A549 (cell line): ENCODE measurements around the gene SLC35A4. TPM values are rescaled to one million over a fixed set of nuclear protein-coding genes. Genes with fewer than 3 reads are reported as not detected.

Experiments used
- ATAC-seq, 2 experiments: fragments of 200-7000 bp in 1 of 2; fragments of >200 bp in 1 of 2; cut with Nextera tagmentation in 1 of 2; cut with Tn5 transposase in 1 of 2; 3 replicates each; pipeline versions ENCODE4 v1.8.0 to v1.9.1; 2018 to 2020; ENCODE audit warnings: mild to moderate bottlenecking in 1 of 2, moderate library complexity in 1 of 2
- CTCF ChIA-PET: fragments of 300-600 bp; sonication (Branson Sonifier 250); formaldehyde crosslinking; extraction: SDS; loops from one replicate; lab custom pipeline; 2021; ENCODE audit warnings: antibody characterized with exemption, inconsistent platforms; lab: Yijun Ruan, JAX
- POLR2A ChIA-PET: fragments of 350-600 bp; formaldehyde crosslinking; extraction: SDS; loops from one replicate; lab custom pipeline; 2021; ENCODE audit warnings: antibody characterized with exemption, inconsistent platforms; lab: Yijun Ruan, JAX
- DNase-seq, 2 experiments: peaks; one replicate each; pipeline versions ENCODE4 v3.0.0 to v3.0.0-alpha.2; 2011 to 2016; ENCODE audit warnings: low read depth in 1 of 2, low spot score in 1 of 2
- FAIRE-seq: peaks from 2 replicates; lab custom pipeline; 2011; peaks lifted over from hg19 to GRCh38; lab: Jason Lieb, UNC
- H3K27ac ChIP-seq, 2 experiments: fragments of >200 bp; sonication (Bioruptor Twin); formaldehyde crosslinking; 3 replicates each; pipeline ENCODE4 v1.5.1; 2016 to 2017
- H3K4me1 ChIP-seq: fragments of >200 bp; sonication (Bioruptor Twin); formaldehyde crosslinking; 3 replicates; pipeline ENCODE4 v1.6.1; 2016
- H3K4me2 ChIP-seq: fragments of >200 bp; sonication (Bioruptor Twin); formaldehyde crosslinking; 3 replicates; pipeline ENCODE4 v1.6.1; 2016
- H3K4me3 ChIP-seq: fragments of >200 bp; sonication (Bioruptor Twin); formaldehyde crosslinking; 3 replicates; pipeline ENCODE4 v1.5.1; 2016
- H3K9me3 ChIP-seq: fragments of >200 bp; sonication (Bioruptor Twin); formaldehyde crosslinking; 3 replicates; pipeline ENCODE4 v1.6.1; 2016
- BHLHE40 ChIP-seq: IDR thresholded peaks from 2 replicates; pipeline ENCODE4 v1.6.1; 2012; ENCODE audit warnings: low read depth, low read length, inconsistent platforms
- CBX2 ChIP-seq: fragments of 200-600 bp; sonication (generic); IDR thresholded peaks from 2 replicates; pipeline ENCODE4 v1.6.1; 2016; ENCODE audit warnings: low read depth, mild to moderate bottlenecking, borderline replicate concordance
- CEBPB ChIP-seq, 2 experiments: fragments of >200 bp in 1 of 2; sonication (Bioruptor Twin) in 1 of 2; formaldehyde crosslinking in 1 of 2; IDR thresholded peaks; 2 replicates each; pipeline ENCODE4 v1.6.1; 2012 to 2016
- CHD2 ChIP-seq: fragments of 150-350 bp; IDR thresholded peaks from 2 replicates; pipeline ENCODE4 v1.6.1; 2014; ENCODE audit warnings: low read length; ENCODE audit not compliant: partially characterized antibody
- CTCF ChIP-seq: fragments of >200 bp; sonication (Bioruptor Twin); formaldehyde crosslinking; IDR thresholded peaks from 3 replicates; pipeline ENCODE4 v1.5.1; 2016
- EHF ChIP-seq: fragments of 250-450 bp; sonication (Bioruptor Pico); IDR thresholded peaks from 2 replicates; pipeline ENCODE4 v1.5.0; 2020; ENCODE audit warnings: mild to moderate bottlenecking
- ESRRA ChIP-seq: fragments of 150-350 bp; IDR thresholded peaks from 2 replicates; pipeline ENCODE4 v1.6.1; 2014; ENCODE audit warnings: mild to moderate bottlenecking, low read length, borderline replicate concordance
- GATA3 ChIP-seq: IDR thresholded peaks from 2 replicates; pipeline ENCODE4 v1.6.1; 2012; ENCODE audit warnings: borderline replicate concordance
- HES2 ChIP-seq: fragments of >200 bp; sonication (Bioruptor Twin); formaldehyde crosslinking; IDR thresholded peaks from 2 replicates; pipeline ENCODE4 v1.6.1; 2016
- HOXB13 ChIP-seq: fragments of 250-450 bp; sonication (Bioruptor Pico); IDR thresholded peaks from 2 replicates; pipeline ENCODE4 v1.5.0; 2020; ENCODE audit warnings: low read depth, mild to moderate bottlenecking, moderate library complexity
- HOXB5 ChIP-seq: fragments of 250-450 bp; sonication (Bioruptor Pico); IDR thresholded peaks from 2 replicates; pipeline ENCODE4 v1.5.0; 2020; ENCODE audit warnings: mild to moderate bottlenecking, moderate library complexity
- JUN ChIP-seq, 2 experiments: fragments of >200 bp; sonication (Bioruptor Twin); formaldehyde crosslinking; IDR thresholded peaks; 2 replicates in 1 of 2; 3 replicates in 1 of 2; pipeline ENCODE4 v1.6.1; 2016 to 2017
- JUNB ChIP-seq: fragments of >200 bp; sonication (Bioruptor Twin); formaldehyde crosslinking; IDR thresholded peaks from 2 replicates; pipeline ENCODE4 v1.6.1; 2016
- KDM1A ChIP-seq: fragments of 200-600 bp; sonication (generic); IDR thresholded peaks from 2 replicates; pipeline ENCODE4 v1.6.1; 2016; ENCODE audit warnings: low read depth, mild to moderate bottlenecking
- MAX ChIP-seq: IDR thresholded peaks from 2 replicates; pipeline ENCODE4 v1.6.1; 2012
- PBX3 ChIP-seq: IDR thresholded peaks from 2 replicates; pipeline ENCODE4 v1.6.1; 2012
- POLR2A ChIP-seq: IDR thresholded peaks from 2 replicates; pipeline ENCODE4 v1.6.1; 2012; ENCODE audit warnings: mild to moderate bottlenecking, low read length
- RARB ChIP-seq: fragments of 250-450 bp; sonication (Bioruptor Pico); IDR thresholded peaks from 2 replicates; pipeline ENCODE4 v1.8.0; 2021; ENCODE audit warnings: mild to moderate bottlenecking, moderate library complexity
- RCOR1 ChIP-seq: fragments of 150-350 bp; IDR thresholded peaks from 2 replicates; pipeline ENCODE4 v1.6.1; 2014; ENCODE audit warnings: antibody characterized with exemption, low read length, low read depth
- RFX5 ChIP-seq: fragments of 450-650 bp; IDR thresholded peaks from 2 replicates; pipeline ENCODE4 v1.7.1; 2014; ENCODE audit warnings: antibody characterized with exemption, mild to moderate bottlenecking, moderate library complexity
- SMC3 ChIP-seq: fragments of >200 bp; sonication (Bioruptor Twin); formaldehyde crosslinking; IDR thresholded peaks from 3 replicates; pipeline ENCODE4 v1.6.1; 2018; ENCODE audit warnings: inconsistent platforms
- ZFP36 ChIP-seq: fragments of 450-650 bp; IDR thresholded peaks from 2 replicates; pipeline ENCODE4 v1.6.1; 2014; ENCODE audit warnings: borderline replicate concordance; ENCODE audit not compliant: partially characterized antibody
- ZSCAN20 ChIP-seq: fragments of 250-450 bp; sonication (Bioruptor Pico); IDR thresholded peaks from 2 replicates; pipeline ENCODE4 v1.8.0; 2022; ENCODE audit warnings: mild to moderate bottlenecking, moderate library complexity
- WGBS: methylation state at CpG from one replicate; pipeline ENCODE4 v1.1.6; 2017; ENCODE audit errors: missing lambda C conversion rate; 5-methylcytosine and 5-hydroxymethylcytosine counted together
- polyA plus RNA-seq, 4 experiments: library from polyadenylated mRNA; depleted of rRNA in 3 of 4; stranded (reverse); fragments of >200 nt; fragmentation: RNase III in 1 of 4; extraction: RNeasy Plus Mini Kit Qiagen cat#74134 plus additional on column Dnase treatment in 1 of 4; gene quantifications; 2 replicates in 3 of 4; 3 replicates in 1 of 4; pipeline ENCODE4 v1.2.3, GENCODE V29; 2011 to 2017

Gene SLC35A4
- polyA plus RNA-seq, 2 of the 4 experiments (the other 2 are of a cell fraction) = 65.6 to 79.5 TPM

GRCh38 chr5:140545606-140546005 lies 19.0 kb upstream of the SLC35A4 start:
- DNase-seq = no peak
- no peak overlapping the region for H3K4me2 ChIP-seq
- peaks cover 26% of the 10 kb centered on the region for H3K4me1 ChIP-seq
- 93% methylated on average over 10 of the region's 10 CpGs for WGBS
- H3K4me3 ChIP-seq = no peak overlapping the region
- TF ChIP-seq ESRRA (no peak), JUNB (no peak), RFX5 (no peak), HES2 (no peak), RARB (CRISPR knock-in tag) (no peak), EHF (CRISPR knock-in tag) (no peak), CHD2 (no peak), ZFP36 (no peak), MAX (no peak), BHLHE40 (no peak), SMC3 (no peak), HOXB13 (CRISPR knock-in tag) (no peak), POLR2A (no peak), KDM1A (no peak), CBX2 (no peak), PBX3 (no peak), CTCF (no peak), CEBPB (IDR thresholded peaks at IDR 0.05) (no peak), RCOR1 (no peak), ZSCAN20 (CRISPR knock-in tag) (no peak)
- H3K9me3 ChIP-seq = no peaks in the 10 kb centered on the region
- CTCF ChIA-PET = interaction anchor here (2.4 to 4.2 kb wide), 2 partner anchors 89 to 173 kb away, joined by 11 to 21 read pairs; partner anchors contain the start of gene CD14
- no peak for FAIRE-seq
- ATAC-seq = no peak
- no peak overlapping the region for H3K27ac ChIP-seq
- POLR2A ChIA-PET = interaction anchor here (0.7 kb wide), 1 partner anchor 173 kb away, joined by 3 read pairs; no protein-coding TSS in a partner anchor

- WGBS = 77% methylated on average over 13 of the region's 13 CpGs
- Histone ChIP-seq H3K27ac (peak overlapping the region; percentile 56 to 75), H3K9me3 (no peaks in the 10 kb centered on the region), H3K4me3 (no peak overlapping the region), H3K4me1 (peaks cover 26% of the 10 kb centered on the region), H3K4me2 (peak overlapping the region; percentile 73)
- FAIRE-seq = no peak
- no peak for DNase-seq
- TF ChIP-seq HOXB5 (CRISPR knock-in tag) (no peak), GATA3 (peak; percentile 18; the same call in 1 of the 2 replicates), JUN (IDR thresholded peaks at IDR 0.05) (0 out of 5 replicates have a peak, but pooled peaks of 1 of the 2 experiments have one; percentile 40)
- ChIA-PET POLR2A (interaction anchor here (0.7 to 3.2 kb wide), 5 partner anchors 11 to 164 kb away, joined by 3 to 32 read pairs (median 9); partner anchors contain the start of genes ANKHD1, APBB3, IK and NDUFA2), CTCF (interaction anchor here (0.6 to 4.2 kb wide), 16 partner anchors 8 to 302 kb away, joined by 3 to 21 read pairs (median 4); partner anchors contain the start of genes CD14, SRA1 and TMCO6)
- ATAC-seq = peak; percentile 12 to 35; a peak in 5 of 6 replicates
Measured at GRCh38 chr5:140546851-140547507, 17.6 kb upstream of the SLC35A4 start.
